Measurements from ENCODE around the gene PPP6R1. TPM values are rescaled to one million over a fixed set of nuclear protein-coding genes. Genes with fewer than 3 reads are reported as not detected.

PPP6R1 gene
- total and polyA plus RNA-seq, 2 of the 13 experiments (the other 11 are each of a cell fraction or from before 2014, with no cell fraction given): 25.8 to 54.0 TPM

GRCh38 chr19:55240713-55241020 is 18.1 kb downstream of the PPP6R1 start:
- no peak for DNase-seq (ENCODE audit: low spot score)
- intact Hi-C loops (cut with micrococcal nuclease; ENCODE audit: unreplicated experiment) (no loop called here), in situ Hi-C loops (cut with HindIII; ENCODE audit: extremely low pct_ligation_motif_present, low pct_unique_long_range_greater_than_20kb) (no loop called here)
- no peak for ATAC-seq
- no peak overlapping the region for H2AFZ ChIP-seq (ENCODE audit: low read length)
- no peak overlapping the region for H3K4me3 ChIP-seq (replicated peaks in 1 of 3; ENCODE audit: insufficient read depth in 1 of 3, low read depth in 2 of 3, low read length in 3 of 3)
- no peak overlapping the region for H3K9ac ChIP-seq (ENCODE audit: insufficient read depth, low read depth, low read length)
- ChIA-PET POLR2A (interaction anchor here (1.3 kb wide), 1 partner anchor 16 kb away, joined by 3 read pairs; no protein-coding TSS in a partner anchor), CTCF (ENCODE audit: low intra/inter-chr PET ratio, low total read pairs) (no interaction called here)
- peaks cover 55 to 89% of the 10 kb centered on the region in 2 experiments for H3K36me3 ChIP-seq (replicated peaks in 1 of 2; ENCODE audit: control insufficient read depth in 1 of 2, insufficient read depth in 2 of 2, low read length in 2 of 2)
- no peaks in the 10 kb centered on the region for H3K4me1 ChIP-seq (ENCODE audit: insufficient read depth, low read length)
- no peak overlapping the region for H3K27ac ChIP-seq (ENCODE audit: extremely low read length, insufficient read depth, low read length)
- no peaks in the 10 kb centered on the region for H3K79me2 ChIP-seq (ENCODE audit: insufficient read depth, low read length)
- H3K4me2 ChIP-seq (ENCODE audit: low read depth, low read length): no peak overlapping the region
- TF ChIP-seq ZNF382 (CRISPR knock-in tag; IDR thresholded peaks at IDR 0.05; ENCODE audit: borderline replicate concordance) (no peak), ZNF83 (CRISPR knock-in tag; IDR thresholded peaks at IDR 0.05; ENCODE audit: borderline replicate concordance) (no peak), MAX (IDR thresholded peaks at IDR 0.05) (no peak), FOXO1 (CRISPR knock-in tag; IDR thresholded peaks at IDR 0.05) (no peak), MAZ (IDR thresholded peaks at IDR 0.05; ENCODE audit: borderline replicate concordance, low read depth, low read length) (no peak), MAZ (CRISPR knock-in tag; IDR thresholded peaks at IDR 0.05; ENCODE audit: low read depth) (no peak), ZBTB3 (CRISPR knock-in tag; IDR thresholded peaks at IDR 0.05; ENCODE audit: borderline replicate concordance, low read depth) (no peak), ZNF775 (CRISPR knock-in tag; IDR thresholded peaks at IDR 0.05; ENCODE audit: borderline replicate concordance) (no peak)
- TF ChIP-seq, protein P1, sequence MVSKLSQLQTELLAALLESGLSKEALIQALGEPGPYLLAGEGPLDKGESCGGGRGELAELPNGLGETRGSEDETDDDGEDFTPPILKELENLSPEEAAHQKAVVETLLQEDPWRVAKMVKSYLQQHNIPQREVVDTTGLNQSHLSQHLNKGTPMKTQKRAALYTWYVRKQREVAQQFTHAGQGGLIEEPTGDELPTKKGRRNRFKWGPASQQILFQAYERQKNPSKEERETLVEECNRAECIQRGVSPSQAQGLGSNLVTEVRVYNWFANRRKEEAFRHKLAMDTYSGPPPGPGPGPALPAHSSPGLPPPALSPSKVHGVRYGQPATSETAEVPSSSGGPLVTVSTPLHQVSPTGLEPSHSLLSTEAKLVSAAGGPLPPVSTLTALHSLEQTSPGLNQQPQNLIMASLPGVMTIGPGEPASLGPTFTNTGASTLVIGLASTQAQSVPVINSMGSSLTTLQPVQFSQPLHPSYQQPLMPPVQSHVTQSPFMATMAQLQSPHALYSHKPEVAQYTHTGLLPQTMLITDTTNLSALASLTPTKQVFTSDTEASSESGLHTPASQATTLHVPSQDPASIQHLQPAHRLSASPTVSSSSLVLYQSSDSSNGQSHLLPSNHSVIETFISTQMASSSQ (IDR thresholded peaks at IDR 0.05; ENCODE audit: low read depth): no peak
- TF ChIP-seq, protein P1 (CRISPR knock-in tag; IDR thresholded peaks at IDR 0.05; ENCODE audit: borderline replicate concordance): no peak
- H3K9me3 ChIP-seq (ENCODE audit: low read length): no peaks in the 10 kb centered on the region
- no peak for FAIRE-seq
- H4K20me1 ChIP-seq (ENCODE audit: insufficient read depth, low read length): no peaks in the 10 kb centered on the region
- 98% methylated on average over 6 of the region's 6 CpGs for WGBS (ENCODE audit: low lambda C conversion rate)
- no peaks in the 10 kb centered on the region for H3K27me3 ChIP-seq (ENCODE audit: control insufficient read depth in 1 of 2, insufficient read depth in 2 of 2, low read length in 2 of 2)
- BruUV-seq (replicated peaks): no TSS peak
